Measurements from ENCODE around the gene DMAP1.
A peak's percentile ranks its signal among the peaks of the same experiment; 100 is the strongest.

DMAP1 gene

DNA sequence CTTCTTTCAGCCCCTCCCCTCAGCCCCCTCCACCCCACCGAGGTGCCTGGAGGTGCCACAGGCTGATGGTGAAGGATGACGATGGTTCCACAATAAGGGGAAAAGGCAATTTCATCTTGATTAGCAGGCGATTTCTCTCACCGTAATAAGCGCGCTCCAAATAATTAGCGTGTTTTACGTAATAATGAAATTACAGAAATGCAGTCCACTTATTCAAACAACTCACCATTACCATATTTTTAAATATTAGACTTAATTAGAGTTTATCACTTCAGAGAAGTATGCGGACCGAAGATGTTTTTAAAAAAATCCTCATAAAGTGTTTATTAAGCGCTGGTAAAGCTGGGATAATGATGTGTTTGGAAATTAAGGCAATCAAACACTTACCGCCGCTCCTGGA is 14.9 kb downstream of the DMAP1 start:
- DNase-seq (ENCODE audit: low spot score), result no peak

DNA sequence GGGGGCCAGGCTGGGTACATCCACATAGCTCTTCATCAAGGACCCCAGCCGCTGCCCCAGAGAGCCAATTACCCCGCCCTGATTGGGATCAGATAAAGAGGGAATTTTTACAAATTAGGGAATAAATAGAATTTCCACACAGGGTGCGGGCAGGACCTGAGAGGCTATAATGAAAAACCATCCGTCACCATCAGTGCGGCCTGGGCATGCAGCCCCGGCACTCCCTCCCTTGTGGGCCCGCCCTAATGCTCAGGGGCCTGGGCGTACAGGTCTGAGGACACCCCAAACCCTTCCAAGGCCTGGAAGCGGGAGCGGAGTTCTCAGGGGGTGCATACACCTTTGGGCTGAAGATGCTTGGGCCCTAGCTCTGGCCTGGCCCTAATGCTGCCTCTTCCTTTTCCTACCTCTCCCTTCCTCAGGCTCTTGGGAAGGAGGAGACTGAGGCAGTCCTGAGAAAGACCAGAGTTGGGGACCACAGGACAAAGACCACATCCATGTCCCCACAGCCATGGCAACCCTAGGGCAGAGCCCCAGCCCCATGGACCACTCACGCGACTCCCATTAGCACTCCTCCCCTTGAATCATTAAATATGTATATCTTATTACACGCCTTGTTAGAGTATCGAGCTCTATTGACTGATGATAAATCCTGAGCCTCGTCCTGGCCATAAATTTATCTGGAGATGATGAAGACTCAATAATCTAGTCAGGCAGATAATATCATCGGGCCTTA is 16.3 kb downstream of the DMAP1 start:
- DNase-seq (ENCODE audit: low spot score), result no peak

DNA sequence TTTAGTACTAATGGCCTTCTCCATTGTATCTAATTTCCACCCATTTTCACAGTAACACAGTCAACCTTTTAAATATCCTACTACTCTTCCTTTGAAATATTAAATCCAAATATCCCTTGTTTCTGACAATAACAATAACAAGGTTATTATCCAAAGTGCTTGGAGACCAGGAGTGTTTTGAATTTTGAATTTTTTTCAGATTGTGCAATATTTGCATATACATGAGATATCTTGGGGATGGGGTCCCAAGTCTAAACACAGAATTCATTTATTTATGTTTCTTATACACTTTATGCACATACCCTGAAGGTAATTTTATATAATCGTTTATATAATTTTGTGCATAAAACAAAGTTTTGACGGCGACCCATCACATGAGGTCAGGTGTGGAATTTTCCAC is 17.5 kb downstream of the DMAP1 start:
- no peak for DNase-seq (ENCODE audit: low spot score)

DNA sequence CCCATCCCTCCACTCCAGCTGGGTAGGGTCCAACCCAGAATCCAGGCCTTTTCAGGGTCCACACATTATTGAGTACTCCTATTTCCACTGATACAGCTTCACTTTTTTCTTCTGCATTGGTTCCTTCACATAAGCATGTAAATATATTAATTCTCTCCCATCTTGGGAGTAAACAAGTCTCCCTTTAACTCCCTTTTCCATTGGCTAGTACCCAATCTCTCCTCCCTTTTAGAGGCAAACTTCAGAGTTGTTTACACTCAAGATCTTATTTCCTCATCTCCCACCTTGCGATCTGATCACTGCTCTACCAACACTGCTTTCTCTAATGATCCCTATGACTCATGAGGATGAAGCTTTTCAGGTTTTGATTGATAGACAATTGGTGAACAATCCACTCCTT is 20.3 kb downstream of the DMAP1 start:
- no peak for DNase-seq (ENCODE audit: low spot score)

DNA sequence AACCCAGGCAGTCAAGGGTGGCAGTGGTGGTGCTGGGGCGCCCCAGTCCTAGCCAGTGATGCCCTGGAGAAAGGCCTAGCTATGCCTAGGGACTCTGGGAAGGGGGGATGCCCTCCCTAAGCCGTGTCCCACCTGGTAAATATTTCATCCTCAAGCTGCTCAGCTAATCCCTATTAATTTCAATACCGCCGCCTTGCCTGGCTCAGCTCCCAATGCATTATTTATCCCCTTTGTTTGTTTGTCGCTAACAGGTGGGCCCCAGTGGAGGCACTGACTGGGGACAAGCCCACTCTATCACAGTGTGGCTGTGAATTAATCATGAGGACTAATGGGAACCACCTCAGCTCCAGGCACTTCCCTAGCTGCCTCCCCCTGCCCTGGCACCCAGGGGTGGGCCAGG is 22.5 kb downstream of the DMAP1 start:
- no peak for DNase-seq (ENCODE audit: low spot score)

DNA sequence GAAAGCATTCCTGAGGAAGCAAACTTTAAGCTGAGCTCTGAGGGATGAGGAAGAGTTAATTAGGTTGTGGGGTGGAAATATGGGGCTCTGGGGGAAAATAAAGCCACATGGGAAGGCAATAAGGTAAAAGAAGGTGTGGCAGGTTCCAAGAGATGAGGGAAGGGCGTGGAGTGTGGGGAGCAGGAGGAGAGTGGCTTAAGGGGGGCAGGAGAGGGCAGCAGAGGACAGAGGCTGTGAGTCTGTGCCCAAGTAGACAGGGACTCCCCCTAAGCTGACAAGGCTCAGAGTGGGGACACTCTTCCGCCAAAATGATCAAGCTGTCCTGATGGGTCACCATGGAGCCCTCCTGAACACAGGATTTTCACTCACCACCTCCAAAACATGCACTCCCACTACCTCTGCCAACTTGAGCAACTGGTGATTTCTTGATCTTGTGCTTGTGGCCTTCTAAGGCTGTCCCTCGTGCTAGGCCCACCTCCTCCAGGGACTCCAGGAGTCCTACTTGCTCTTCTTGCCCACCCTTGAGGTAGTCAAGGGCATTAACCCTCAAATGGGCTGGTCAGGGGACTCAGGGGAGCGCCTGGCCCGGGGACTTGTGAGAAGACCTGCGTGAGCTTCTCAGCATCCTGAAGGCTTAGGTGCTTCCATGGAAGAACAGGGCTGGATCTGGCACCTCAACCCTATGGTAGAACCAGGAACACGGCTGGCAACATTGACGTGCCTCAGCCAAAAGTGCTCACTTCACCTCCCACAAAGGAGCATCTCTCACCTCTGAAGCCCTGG is 23.4 kb downstream of the DMAP1 start:
- DNase-seq (ENCODE audit: low spot score), result no peak

DNA sequence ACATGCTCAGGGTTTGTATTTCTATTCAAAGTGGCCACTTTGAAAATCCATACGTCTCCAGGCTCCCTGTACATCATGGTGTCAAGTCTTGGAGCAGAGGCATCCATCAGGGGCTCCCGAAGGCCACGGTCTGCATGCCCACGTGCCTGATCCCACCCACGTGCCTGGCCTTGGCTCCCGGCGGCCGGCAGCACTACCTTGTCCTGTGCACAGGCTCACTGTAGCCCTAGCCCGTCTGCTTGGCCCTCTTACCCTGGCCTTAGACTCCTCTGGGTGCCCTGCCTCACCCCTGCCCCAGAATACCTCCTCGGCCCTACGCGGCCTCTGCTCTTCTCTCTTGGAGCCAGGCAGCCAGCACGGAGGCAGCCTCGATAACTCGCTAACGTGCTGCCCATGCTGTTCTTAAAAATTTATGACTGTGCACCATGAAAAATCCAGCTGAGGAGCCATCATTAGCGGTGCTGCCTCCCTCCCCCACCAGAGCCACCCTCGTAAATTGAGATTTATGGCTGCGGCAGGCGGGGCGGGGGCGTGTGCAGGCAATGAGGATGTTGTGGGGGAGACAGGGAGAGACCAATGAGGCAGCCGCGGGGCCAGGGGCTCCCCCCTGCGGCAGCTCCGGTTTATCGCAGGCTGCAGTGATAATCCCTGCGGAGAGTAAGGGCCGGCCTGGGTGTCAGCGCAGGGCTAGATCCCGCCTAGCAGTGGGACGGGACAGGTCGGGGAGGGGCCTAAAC is 24.6 kb downstream of the DMAP1 start:
- peak; percentile 82 for DNase-seq (ENCODE audit: low spot score)

DNA sequence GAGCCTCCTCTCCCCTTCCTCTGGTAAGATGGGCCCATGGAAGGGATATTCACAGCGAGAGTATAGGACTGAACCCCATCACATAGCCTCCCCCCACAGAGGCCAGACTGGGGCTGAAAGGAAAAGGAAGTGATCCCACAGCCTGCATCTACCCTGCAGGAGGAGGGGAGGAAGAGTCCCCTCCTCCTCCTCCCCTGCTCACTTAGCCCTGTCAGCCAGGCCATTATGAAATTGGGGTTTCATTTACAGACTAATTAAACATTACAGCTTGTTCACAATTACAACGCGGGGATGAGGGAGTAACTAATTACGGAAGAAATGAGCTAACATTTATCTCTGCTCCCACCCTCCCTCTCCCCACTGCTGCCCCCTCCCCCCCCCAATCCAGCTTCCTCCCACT is 25.4 kb downstream of the DMAP1 start:
- no peak for DNase-seq (ENCODE audit: low spot score)

DNA sequence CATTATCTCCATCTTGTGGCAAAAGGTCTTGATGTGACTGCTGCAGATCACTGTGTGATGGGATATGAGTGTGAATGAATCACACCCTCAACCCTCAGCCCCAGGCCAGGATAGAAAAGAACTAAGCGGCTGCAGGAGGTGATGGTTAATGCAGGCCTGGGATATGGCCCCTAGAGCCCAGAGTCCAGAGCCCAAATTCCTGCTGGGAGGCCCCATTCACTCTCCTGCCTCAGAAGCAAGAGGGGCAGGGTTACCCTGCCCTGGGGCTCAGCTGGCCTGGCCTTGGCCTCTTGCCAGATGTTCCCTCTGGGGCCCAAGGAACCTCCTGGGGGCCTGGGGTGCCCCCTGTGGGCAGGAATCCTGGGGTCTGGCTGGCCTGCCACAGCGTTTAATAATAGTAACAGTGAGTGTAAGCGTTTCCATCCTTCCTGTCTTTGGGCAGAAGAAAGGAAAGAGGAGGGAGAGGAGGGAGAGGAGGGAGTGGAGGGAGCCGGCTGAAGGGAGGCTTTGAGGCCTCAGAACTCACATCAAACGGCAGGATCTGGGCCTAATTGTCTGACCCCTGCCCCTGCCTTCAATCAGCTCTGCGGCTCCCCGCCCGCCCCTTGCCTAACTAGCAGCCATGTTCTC is 26.2 kb downstream of the DMAP1 start:
- DNase-seq (ENCODE audit: low spot score), result peak; percentile 61

DNA sequence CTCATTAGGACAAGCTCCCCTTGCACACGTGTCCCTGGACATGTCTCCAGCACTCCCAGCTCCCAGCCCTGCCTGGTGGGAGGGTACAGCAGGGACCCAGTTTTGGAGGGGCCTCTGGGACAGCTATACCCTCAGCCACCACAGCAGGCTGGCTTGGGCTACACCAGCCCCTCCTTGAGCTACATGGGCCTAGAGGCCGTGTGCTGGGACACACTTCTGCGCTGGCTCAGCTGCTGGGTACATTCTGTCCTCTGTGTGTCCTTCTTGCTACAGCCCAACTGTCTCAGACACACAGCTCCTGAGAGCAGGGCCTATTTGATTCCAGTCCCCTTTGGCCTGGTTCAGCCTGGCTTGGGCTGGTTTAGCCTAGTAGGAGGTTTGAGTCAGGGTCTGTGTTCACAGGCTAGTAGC is 26.7 kb downstream of the DMAP1 start:
- peak; percentile 19 for DNase-seq (ENCODE audit: low spot score)

DNA sequence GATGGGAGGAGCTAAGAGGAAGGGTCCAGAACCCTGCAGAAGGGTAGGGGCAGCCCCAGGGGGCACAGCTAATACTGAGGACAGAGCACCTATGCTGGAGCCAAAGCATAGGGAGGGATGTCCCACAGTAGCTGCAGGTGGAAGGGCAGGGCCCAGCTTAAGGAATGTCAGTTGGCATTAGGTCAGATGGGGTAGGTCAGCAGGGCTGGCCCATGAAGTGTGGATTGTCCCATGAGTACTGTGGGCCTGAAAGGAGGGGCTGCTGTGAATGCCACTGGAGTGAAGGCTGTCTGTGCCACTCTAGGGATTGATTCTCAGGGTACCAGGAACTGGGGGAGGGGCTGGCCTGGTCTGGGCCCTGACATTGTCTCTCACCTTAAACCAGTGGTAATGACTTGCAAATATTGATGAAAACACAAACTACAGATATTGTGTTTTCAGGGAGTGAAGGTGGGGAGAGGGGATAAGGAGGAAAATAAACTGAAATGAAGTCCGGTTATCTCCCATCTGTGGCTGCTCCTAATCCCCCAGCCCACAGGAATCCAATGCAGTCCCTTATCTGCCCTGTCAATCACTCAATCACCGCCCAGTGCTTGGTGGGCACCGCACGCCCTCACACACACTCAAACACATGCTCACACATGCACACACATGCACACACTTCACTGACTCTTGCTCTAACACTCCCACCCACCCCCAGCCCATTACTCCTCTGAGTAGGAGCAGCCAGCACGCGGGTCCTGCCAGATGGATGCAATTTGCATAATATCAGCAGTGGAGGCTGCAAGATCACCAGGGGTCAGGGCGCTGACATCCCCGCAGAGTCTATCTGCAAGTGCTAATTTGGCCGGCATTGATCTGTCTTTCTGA is 27.8 kb downstream of the DMAP1 start:
- DNase-seq (ENCODE audit: low spot score), result no peak

DNA sequence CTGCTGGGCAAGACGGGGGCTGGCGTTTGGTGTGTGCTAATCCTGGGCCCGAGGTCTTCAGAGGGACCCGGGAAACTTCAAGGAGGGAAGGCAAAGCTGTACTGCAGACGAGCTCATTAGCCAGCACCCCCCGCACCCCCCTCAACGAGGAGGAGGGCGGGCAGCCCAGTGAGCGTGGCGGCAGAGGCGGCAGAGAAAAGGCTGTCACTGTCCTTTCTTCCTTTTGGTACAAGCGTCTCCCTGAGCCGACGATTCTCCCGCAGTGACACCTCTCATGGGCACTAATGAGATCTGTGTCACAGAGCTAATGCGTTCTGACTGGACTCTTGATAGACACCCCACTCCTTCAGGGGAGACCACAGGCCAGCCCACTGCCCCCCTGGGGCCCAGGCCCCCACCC is 29.5 kb downstream of the DMAP1 start:
- DNase-seq (ENCODE audit: low spot score), result no peak

DNA sequence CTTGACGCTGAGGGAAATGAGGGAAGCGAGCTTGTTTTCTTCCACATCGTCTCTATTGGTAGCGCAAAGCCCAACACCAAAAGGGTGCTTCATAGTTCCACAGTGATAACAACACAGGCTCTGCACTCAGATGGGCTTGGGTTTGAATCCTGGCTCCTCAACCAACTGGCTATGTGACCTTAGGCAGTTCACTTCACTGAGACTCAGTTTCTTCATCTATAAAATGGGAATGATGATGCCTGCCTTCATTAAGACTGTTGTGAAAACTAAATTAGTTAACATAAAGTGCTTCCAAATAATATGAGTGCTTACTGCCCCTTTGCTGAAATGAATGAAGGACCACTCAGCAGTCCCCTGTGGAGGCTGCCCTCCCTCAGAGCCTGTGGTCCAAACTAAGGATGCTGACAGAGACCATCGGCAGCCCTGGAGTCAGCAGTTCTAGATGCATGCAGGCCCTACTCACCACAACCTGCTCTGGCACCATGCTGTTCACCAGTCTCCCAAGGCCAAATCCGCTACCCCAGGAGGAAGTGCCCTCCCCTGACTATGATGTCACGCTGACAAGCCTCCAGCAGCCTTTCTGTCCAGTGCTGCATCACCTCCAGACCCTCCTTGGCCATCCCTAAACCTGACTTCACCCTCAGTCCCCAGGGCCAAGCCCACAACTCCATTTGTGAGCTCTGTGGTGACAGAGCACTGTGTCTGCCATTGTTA is 30.7 kb downstream of the DMAP1 start:
- DNase-seq (ENCODE audit: low spot score), result no peak

DNA sequence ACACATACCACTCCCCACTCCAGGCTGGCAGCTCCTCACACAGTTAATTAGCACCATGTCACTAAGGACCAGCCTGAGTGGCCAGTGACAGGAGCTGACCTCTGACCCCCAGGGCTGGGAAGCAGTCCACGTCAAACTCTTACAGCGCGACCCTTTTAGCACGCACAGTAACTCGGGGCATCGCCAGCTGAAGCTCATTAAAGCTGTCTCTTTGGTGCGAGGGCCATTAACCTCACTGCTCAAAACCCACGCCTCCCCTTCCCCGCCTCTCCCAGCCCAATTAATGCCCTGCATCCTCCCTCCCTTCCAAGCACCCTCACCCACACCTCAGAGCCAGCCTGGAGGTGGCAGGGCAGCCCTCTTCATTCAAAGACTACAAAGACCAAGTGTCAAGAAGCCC is 31.7 kb downstream of the DMAP1 start:
- no peak for DNase-seq (ENCODE audit: low spot score)

DNA sequence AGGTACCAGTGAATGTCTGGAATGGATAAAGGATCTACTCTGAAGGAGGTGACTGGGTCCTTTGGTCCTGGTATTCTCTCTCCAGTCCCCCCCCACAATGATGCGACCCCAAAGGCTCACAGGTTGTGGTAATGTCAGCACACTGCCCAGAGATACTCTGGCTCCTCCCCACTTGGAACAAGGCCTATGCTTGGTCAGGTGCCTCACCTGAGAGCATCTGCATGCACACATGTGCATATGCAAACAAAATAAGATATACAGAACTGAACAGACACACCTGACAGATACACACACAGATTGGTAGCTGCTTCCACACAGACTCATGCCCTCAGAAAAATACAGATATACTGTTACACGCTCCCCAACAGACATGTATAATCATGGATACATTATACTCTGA is 33.5 kb downstream of the DMAP1 start:
- no peak for DNase-seq (ENCODE audit: low spot score)

DNA sequence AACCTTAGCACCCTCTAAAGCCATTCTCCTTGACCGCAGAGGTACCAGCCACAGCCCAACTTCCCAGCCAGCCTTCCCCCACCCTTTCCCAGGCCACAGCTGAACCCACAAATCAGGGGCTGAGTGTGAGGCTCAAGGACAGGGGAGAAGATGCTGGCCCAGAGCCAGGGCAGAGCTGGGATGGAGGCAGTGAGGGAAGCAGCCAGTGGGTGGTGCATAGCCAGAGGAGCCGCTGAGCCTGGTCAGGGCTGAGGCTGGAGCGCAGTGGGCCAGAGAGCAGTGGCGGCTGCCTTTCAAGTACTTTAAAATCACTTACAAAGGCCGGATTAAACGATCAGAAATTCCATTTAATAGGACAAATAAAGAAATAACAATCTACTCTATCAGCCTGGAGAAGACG is 36.3 kb downstream of the DMAP1 start:
- no peak for DNase-seq (ENCODE audit: low spot score)

DNA sequence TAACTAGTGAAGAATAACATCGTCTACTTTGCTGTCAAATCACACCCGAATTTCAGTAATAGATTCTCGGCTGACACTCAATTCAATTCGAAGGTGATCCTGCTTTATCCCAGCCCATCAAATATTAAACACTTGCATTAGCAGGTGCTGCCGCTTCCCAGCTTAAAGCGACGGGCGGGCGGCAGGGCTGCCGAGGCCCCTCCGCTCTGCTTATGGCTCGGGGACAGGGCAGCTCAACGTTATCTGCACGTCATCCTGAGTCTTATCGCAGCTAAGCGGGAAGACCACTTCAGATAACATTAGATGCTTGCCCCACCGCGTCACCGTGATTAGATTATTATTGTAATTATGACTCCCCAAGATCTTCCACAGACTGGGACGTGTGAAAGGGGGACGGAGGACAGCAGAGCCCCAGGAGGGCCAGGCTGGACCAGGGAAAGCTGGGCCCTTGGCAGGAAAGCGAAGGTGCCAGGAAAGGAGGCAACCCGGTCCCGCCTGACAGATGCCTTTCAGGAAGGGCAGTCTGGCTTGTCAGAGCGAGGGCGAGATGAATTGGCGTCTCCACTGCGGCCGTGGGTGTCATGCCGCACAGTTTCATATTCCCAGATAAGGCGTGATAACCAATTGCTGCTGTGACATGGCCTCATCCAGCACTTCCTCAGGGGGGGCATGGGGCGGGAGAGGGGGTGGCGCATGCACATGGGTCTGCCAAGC is 37.0 kb downstream of the DMAP1 start:
- DNase-seq (ENCODE audit: low spot score), result no peak

DNA sequence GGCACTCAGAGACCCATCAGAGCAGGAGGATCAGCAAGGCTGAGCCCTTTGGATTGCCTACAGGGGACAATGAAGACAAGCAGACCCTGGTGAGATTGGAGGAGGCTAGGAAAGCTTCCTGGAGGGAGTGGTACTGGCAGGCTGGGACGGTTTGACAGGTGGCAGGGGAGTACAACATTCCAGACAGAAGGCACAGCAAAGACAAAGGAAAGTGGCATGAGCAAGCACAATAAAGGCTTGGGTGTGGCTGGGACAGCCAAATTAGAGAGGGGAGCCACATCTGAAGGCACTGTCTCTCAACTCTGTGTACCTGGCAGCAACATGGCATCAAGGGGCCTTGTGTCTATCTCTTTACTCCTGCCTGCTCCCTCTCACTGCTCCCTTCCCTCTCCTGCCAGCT is 38.2 kb downstream of the DMAP1 start:
- no peak for DNase-seq (ENCODE audit: low spot score)

DNA sequence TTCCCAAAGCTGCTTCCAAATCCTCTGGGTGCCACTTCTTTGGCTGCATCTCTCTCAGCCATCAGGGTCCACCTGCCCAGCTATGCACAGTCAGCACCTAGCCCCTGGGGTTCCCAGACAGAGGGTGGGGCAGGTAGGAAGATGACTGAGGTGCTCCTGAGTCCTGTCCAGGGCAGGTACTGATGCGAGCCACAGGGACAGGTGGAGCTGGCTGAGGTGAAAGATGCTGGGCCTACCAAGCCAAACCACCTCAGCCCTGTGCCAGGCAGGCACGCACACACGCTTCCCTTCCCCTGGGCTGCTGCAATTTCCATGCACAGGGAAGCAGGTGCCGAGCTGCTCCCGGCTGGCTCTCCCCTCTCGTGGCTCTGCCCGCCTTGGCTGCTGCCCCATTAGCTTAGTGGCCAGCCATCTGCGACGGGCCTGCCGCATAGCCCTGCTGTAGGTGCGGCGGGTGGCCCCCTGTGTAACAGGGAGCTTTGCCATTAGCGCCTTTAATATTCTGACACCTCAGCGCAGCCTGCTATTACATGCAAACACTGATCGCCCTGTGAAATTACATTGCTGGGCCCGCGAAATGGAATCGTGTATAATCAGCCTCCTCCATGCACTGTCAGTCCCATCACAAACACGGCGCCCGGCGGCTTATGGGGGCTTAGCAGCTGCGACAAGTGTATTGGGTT is 38.9 kb downstream of the DMAP1 start:
- no peak for DNase-seq (ENCODE audit: low spot score)

Measured in AG08395 (cell line).